Adrenal gland (tissue), 12 donors: Measurements from ENCODE around the gene WFIKKN2. TPM values are rescaled to one million over a fixed set of nuclear protein-coding genes. Genes with fewer than 3 reads are reported as not detected.

Experiments used
- DNase-seq, 7 donors: peaks; one replicate each; pipeline ENCODE4 v3.0.0-alpha.2; 2019 to 2020
- H3K27ac ChIP-seq, 5 donors: fragments of 200-600 bp; sonication (generic) in 4 of 5; 1 replicate in 3 of 5; 2 replicates in 2 of 5; pipeline versions ENCODE4 v1.5.1 to v1.8.0; 2016 to 2020; ENCODE audit warnings: mild to moderate bottlenecking in 1 of 5
- H3K27me3 ChIP-seq: fragments of 200-600 bp; 2 replicates; pipeline ENCODE4 v1.8.0; 2021
- H3K36me3 ChIP-seq, 2 donors: fragments of 200-600 bp; replicated peaks in 1 of 2; 1 replicate in 1 of 2; 2 replicates in 1 of 2; pipeline versions ENCODE4 v1.5.1 to v1.8.0; 2018 to 2022
- H3K4me1 ChIP-seq, 2 donors: fragments of 200-600 bp; replicated peaks in 1 of 2; 1 replicate in 1 of 2; 2 replicates in 1 of 2; pipeline versions ENCODE4 v1.5.1 to v1.8.0; 2018 to 2021
- H3K4me3 ChIP-seq, 4 donors: fragments of 200-600 bp; sonication (generic) in 3 of 4; one replicate each; pipeline ENCODE4 v1.5.1; 2016 to 2018
- H3K9me3 ChIP-seq, 3 donors: fragments of 200-600 bp; sonication (generic) in 1 of 3; replicated peaks in 1 of 3; 1 replicate in 2 of 3; 2 replicates in 1 of 3; pipeline versions ENCODE4 v1.5.1 to v1.8.0; 2016 to 2021
- CTCF ChIP-seq, 6 experiments: fragments of 450-650 bp in 4 of 6; fragments of 200-600 bp in 2 of 6; sonication (generic) in 1 of 6; IDR thresholded peaks; 1 replicate in 5 of 6; 2 replicates in 1 of 6; pipeline versions ENCODE4 v1.5.1 to v1.8.0; 2016 to 2021; ENCODE audit warnings: antibody characterized with exemption in 6 of 6, mild to moderate bottlenecking in 2 of 6, moderate library complexity in 1 of 6
- POLR2A ChIP-seq, 2 donors: fragments of 450-650 bp; IDR thresholded peaks; one replicate each; pipeline ENCODE4 v1.6.1; 2017; ENCODE audit warnings: antibody characterized with exemption in 2 of 2, mild to moderate bottlenecking in 2 of 2, moderate library complexity in 1 of 2
- WGBS, 4 donors: extraction: QIAGEN DNeasy Blood & Tissue Kit in 2 of 4; methylation state at CpG; one replicate each; pipeline versions ENCODE4 v1.1.5 to v1.1.7; 2013 to 2017; 5-methylcytosine and 5-hydroxymethylcytosine counted together
- intact Hi-C, 2 donors: fragments of 100-400 bp; cut with DNase I; formaldehyde crosslinking; loops; one replicate each; pipeline versions ENCODE4 v1.14.1 to v1.15.0; 2022 to 2023
- polyA plus RNA-seq, 3 donors: library from polyadenylated mRNA; stranded (reverse); fragments of 200-250 nt in 2 of 3; fragments of 350-450 nt in 1 of 3; fragmentation: Illumina TruSeq in 1 of 3; extraction: RNeasy Lipid Tissue Mini Kit (QIAGEN cat#74804) in 1 of 3; gene quantifications; one replicate each; pipeline ENCODE4 v1.2.3, GENCODE V29; 2013 to 2014
- total RNA-seq, 9 donors: library from RNA; depleted of rRNA in 4 of 9; stranded (reverse); fragments of >200 nt in 4 of 9; fragments of 120-200 nt in 1 of 9; fragmentation: NEBNext Ultra II Directional in 1 of 9; extraction: Animal tissue kit (Norgen Biotek cat#: 25700) in 1 of 9; gene quantifications; one replicate each; pipeline versions ENCODE4 v1.1.0 to v1.2.4, GENCODE V29; 2013 to 2023
- donor health status: healthy with polysubstance abuse.
- donor health status: Bipolar disorder and iron deficiency.
- donor health status: DM: yes; HTN: yes; CAD: no.
- donor health status: DM: no; HTN: no; CAD: no.
- donor health status: DM: no; HTN: no; CAD: no.
- donor health status: DM: yes; HTN: yes; CAD: no.

WFIKKN2 gene
- total and polyA plus RNA-seq, 12 donors = 0.81 to 4.3 (median 1.4) TPM

GRCh38 chr17:50828508-50829170 is 6.7 kb upstream of the WFIKKN2 start:
- Histone ChIP-seq H3K27me3 (no peaks in the 10 kb centered on the region), H3K27ac (no peak overlapping the region), H3K4me3 (no peak overlapping the region), H3K9me3 (no peaks in the 10 kb centered on the region), H3K4me1 (no peaks in the 10 kb centered on the region), H3K36me3 (no peaks in the 10 kb centered on the region)
- intact Hi-C loops = no loop called here
- no peak for DNase-seq
- WGBS, 4 donors = 77 to 89% (median 79%) methylated on average over 6 of the region's 6 CpGs
- TF ChIP-seq CTCF (IDR thresholded peaks at IDR 0.05) = no peak
- TF ChIP-seq POLR2A (IDR thresholded peaks at IDR 0.05) = no peak

GRCh38 chr17:50829332-50829731 is 6.1 kb upstream of the WFIKKN2 start:
- Histone ChIP-seq H3K27ac (no peak overlapping the region), H3K4me1 (no peaks in the 10 kb centered on the region), H3K4me3 (no peak overlapping the region), H3K27me3 (no peaks in the 10 kb centered on the region), H3K9me3 (no peaks in the 10 kb centered on the region), H3K36me3 (no peaks in the 10 kb centered on the region)
- TF ChIP-seq POLR2A (IDR thresholded peaks at IDR 0.05) (no peak), CTCF (IDR thresholded peaks at IDR 0.05) (no peak)
- 71 to 79% (median 78%) methylated on average over 6 of the region's 6 CpGs for WGBS, 4 donors
- DNase-seq = no peak
- intact Hi-C loops = no loop called here

GRCh38 chr17:50830352-50830751 is 5.0 kb upstream of the WFIKKN2 start:
- no peak overlapping the region for H3K27ac ChIP-seq
- no peak overlapping the region for H3K4me3 ChIP-seq
- no peaks in the 10 kb centered on the region for H3K4me1 ChIP-seq
- no peaks in the 10 kb centered on the region for H3K9me3 ChIP-seq
- H3K27me3 ChIP-seq = no peaks in the 10 kb centered on the region
- no peak for TF ChIP-seq POLR2A (IDR thresholded peaks at IDR 0.05)
- TF ChIP-seq CTCF (IDR thresholded peaks at IDR 0.05) = no peak
- DNase-seq = no peak
- WGBS, 4 donors = 67 to 76% (median 73%) methylated on average over 5 of the region's 5 CpGs
- intact Hi-C loops = loop anchor here in 1 of 2 donors (10.0 kb wide), 1 partner anchor 286 kb away; the partner anchor contains the start of gene SPATA20
- no peaks in the 10 kb centered on the region for H3K36me3 ChIP-seq

GRCh38 chr17:50830994-50831393 is 4.4 kb upstream of the WFIKKN2 start:
- Histone ChIP-seq H3K36me3 (no peaks in the 10 kb centered on the region), H3K27ac (peak overlapping the region in 1 of 5 donors; percentile 29), H3K4me3 (no peak overlapping the region), H3K27me3 (no peaks in the 10 kb centered on the region), H3K9me3 (no peaks in the 10 kb centered on the region), H3K4me1 (no peaks in the 10 kb centered on the region)
- 72 to 86% (median 77%) methylated on average over 5 to 12 of the region's 12 CpGs for whole genome bisulfite sequencing, 4 donors
- DNase-seq = no peak
- no peak for TF ChIP-seq CTCF (IDR thresholded peaks at IDR 0.05)
- no peak for TF ChIP-seq POLR2A (IDR thresholded peaks at IDR 0.05)
- intact Hi-C loops = loop anchor here in 1 of 2 donors (10.0 kb wide), 1 partner anchor 286 kb away; the partner anchor contains the start of gene SPATA20
